ENCODE measurements around the gene HDAC4. TPM values are rescaled to one million over a fixed set of nuclear protein-coding genes. Genes with fewer than 3 reads are reported as not detected.

The HDAC4 gene
- polyA plus RNA-seq, 1 experiment, result 4.4 TPM

DNA sequence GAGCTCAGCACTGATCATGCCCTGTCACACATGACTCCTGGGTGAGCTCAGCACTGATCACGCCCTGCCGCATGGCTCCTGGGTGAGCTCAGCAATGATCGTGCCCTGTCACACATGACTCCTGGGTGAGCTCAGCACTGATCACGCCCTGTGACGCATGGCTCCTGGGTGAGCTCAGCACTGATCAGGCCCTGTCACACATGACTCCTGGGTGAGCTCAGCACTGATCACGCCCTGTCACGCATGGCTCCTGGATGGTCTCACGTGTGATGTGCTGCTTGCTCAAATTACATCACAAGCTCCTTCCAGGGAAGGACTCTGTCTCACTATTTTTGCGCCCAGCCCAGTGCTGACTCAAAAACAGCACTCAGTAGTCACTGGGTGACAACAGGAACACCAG is 258.0 kb downstream of the HDAC4 start:
- H3K4me3 ChIP-seq (ENCODE audit: low read depth, low read length), result no peak overlapping the region
- POLR2A ChIA-PET, result no interaction called here
- no peak for DNase-seq (ENCODE audit: low read depth)
- peaks cover 9% of the 10 kb centered on the region for H3K36me3 ChIP-seq (ENCODE audit: control insufficient read depth, insufficient read depth, low read length)
- no peaks in the 10 kb centered on the region for H3K27me3 ChIP-seq (ENCODE audit: control insufficient read depth, insufficient read depth, low read length)
- TF ChIP-seq, protein P1, sequence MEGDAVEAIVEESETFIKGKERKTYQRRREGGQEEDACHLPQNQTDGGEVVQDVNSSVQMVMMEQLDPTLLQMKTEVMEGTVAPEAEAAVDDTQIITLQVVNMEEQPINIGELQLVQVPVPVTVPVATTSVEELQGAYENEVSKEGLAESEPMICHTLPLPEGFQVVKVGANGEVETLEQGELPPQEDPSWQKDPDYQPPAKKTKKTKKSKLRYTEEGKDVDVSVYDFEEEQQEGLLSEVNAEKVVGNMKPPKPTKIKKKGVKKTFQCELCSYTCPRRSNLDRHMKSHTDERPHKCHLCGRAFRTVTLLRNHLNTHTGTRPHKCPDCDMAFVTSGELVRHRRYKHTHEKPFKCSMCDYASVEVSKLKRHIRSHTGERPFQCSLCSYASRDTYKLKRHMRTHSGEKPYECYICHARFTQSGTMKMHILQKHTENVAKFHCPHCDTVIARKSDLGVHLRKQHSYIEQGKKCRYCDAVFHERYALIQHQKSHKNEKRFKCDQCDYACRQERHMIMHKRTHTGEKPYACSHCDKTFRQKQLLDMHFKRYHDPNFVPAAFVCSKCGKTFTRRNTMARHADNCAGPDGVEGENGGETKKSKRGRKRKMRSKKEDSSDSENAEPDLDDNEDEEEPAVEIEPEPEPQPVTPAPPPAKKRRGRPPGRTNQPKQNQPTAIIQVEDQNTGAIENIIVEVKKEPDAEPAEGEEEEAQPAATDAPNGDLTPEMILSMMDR (IDR thresholded peaks at IDR 0.05; ENCODE audit: insufficient read depth, low read depth, low read length), result no peak
- CTCF ChIA-PET, result interaction anchor here (0.6 to 2.2 kb wide), 11 partner anchors 10 to 852 kb away, joined by 3 to 14 read pairs (median 4); no protein-coding TSS in a partner anchor

DNA sequence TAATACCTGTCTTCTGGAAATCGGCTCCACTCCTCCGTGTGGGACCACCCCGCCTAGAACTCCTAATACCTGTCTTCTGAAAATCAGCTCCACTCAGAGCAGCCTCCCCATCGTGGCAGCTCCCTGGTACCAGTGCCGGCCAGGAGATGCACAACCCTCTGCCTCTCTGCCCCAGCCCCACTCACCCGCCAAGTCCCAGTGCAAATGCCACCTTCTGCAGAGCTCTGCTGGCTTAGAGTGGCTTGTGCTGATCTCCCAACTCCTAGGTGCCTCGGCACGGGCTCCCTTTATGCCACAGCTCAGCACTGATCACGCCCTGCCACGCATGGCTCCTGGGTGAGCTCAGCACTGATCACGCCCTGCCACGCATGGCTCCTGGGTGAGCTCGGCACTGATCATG is 258.5 kb downstream of the HDAC4 start:
- ChIA-PET POLR2A (no interaction called here), CTCF (interaction anchor here (0.5 to 1.5 kb wide), 5 partner anchors 26 to 308 kb away, joined by 3 to 6 read pairs (median 4); no protein-coding TSS in a partner anchor)
- Histone ChIP-seq H3K4me3 (ENCODE audit: low read depth, low read length) (no peak overlapping the region), H3K27me3 (ENCODE audit: control insufficient read depth, insufficient read depth, low read length) (no peaks in the 10 kb centered on the region), H3K36me3 (ENCODE audit: control insufficient read depth, insufficient read depth, low read length) (peaks cover 9% of the 10 kb centered on the region)
- DNase-seq (ENCODE audit: low read depth), result no peak
- TF ChIP-seq, protein P1 (IDR thresholded peaks at IDR 0.05; ENCODE audit: insufficient read depth, low read depth, low read length), result no peak

DNA sequence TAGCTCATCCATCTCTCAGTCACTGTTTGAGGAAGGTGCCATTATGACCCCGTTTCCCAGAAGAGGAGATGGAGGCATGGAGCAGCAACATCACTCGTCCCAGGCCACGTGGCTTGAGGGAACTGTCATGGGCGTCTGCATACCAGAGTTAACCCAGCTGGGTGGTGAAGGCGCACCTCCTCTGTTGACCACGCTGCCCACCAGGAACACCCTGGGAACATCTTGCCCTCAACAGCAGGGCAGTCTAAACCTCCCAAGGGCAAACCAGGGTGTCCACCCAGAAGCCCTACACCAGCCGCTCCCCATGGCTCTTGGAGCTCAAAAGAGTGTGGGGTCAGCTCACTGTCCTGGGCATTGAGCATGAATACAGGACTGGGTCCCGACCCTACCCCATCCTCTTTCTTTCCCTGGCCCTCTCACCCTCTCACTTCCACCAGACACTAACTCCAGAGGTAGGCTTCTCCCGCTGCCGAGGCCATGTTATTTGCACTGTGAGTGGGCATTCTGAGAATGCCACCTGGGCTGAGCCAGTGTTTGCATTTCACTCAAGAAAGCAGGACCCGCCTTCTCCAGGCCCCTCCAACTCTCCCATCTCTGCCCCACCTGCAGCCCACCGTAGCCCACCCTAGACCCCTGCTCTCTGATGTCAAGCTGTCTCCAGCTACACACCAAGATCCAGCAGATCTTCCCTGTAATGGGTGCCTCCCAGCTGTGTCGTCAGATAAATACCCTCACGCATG is 259.6 kb downstream of the HDAC4 start:
- CTCF ChIA-PET, result no interaction called here
- Histone ChIP-seq H3K4me3 (ENCODE audit: low read depth, low read length) (no peak overlapping the region), H3K27me3 (ENCODE audit: control insufficient read depth, insufficient read depth, low read length) (no peaks in the 10 kb centered on the region), H3K36me3 (ENCODE audit: control insufficient read depth, insufficient read depth, low read length) (peaks cover 12% of the 10 kb centered on the region)
- POLR2A ChIA-PET, result no interaction called here
- TF ChIP-seq, protein P1 (IDR thresholded peaks at IDR 0.05; ENCODE audit: insufficient read depth, low read depth, low read length), result no peak
- DNase-seq (ENCODE audit: low read depth), result no peak

DNA sequence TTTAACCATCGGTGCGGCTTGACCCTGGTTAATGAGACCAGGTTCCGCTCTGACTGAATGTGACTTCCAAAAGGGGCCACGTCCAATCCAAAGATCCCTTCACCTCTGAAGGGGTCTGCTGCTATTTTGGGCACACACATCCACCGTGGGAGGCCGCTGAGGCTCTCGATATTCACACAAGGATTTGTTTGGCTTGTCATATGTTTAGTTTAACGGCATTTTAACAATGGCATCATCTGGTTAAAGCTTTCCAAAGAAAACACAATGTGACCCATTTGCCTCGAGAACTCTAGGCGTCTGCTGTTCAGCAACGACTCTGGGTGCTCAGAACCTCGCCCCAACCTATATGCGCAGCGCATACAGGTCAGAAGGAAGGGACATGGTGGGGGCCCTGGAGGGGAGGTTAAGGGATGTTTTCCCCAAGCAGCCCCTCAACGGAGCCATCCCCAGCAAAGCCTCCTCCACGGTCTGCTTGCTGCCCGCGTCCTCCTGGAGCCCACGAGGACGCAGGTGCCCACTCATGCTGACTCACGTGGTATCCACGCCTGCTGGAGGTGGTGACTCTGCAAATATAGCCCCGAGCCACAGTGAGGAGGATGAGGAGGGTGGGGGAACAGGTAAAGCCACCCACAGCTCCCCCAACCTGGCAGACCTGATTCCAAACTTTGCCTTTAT is 260.3 kb downstream of the HDAC4 start:
- POLR2A ChIA-PET, result no interaction called here
- TF ChIP-seq, protein P1 (IDR thresholded peaks at IDR 0.05; ENCODE audit: insufficient read depth, low read depth, low read length), result no peak

DNA sequence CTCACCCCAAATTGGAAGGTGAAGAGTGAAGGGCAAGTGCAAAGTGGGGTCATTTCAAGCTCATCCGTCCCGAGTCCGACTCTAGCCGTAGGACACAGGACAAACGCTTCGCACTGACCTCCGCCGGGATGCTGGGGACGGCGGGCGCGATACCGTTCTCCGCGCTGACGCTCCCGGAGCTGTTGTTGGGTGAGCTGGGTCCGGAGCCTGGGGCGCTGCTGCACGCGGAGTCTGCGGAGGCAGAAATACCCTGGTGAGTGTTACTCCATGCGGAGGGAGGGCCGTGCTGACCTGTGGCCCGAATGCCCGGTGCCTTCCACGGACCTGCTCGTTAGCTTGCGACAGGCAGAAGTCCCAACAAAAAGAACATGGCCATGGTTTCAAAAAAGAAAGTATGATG is 261.3 kb downstream of the HDAC4 start:
- ChIA-PET CTCF (no interaction called here), POLR2A (no interaction called here)
- no peak for DNase-seq (ENCODE audit: low read depth)
- H3K27me3 ChIP-seq (ENCODE audit: control insufficient read depth, insufficient read depth, low read length), result no peaks in the 10 kb centered on the region
- H3K36me3 ChIP-seq (ENCODE audit: control insufficient read depth, insufficient read depth, low read length), result peaks cover 12% of the 10 kb centered on the region
- H3K4me3 ChIP-seq (ENCODE audit: low read depth, low read length), result no peak overlapping the region
- TF ChIP-seq, protein P1 (IDR thresholded peaks at IDR 0.05; ENCODE audit: insufficient read depth, low read depth, low read length), result no peak

More for the DNA sequence above, 260.3 kb downstream of the HDAC4 start:
- DNase-seq (ENCODE audit: low read depth), result no peak
- CTCF ChIA-PET, result no interaction called here
- Histone ChIP-seq H3K36me3 (ENCODE audit: control insufficient read depth, insufficient read depth, low read length) (peaks cover 12% of the 10 kb centered on the region), H3K27me3 (ENCODE audit: control insufficient read depth, insufficient read depth, low read length) (no peaks in the 10 kb centered on the region), H3K4me3 (ENCODE audit: low read depth, low read length) (no peak overlapping the region)
